ENCODE data around the gene NAGLU. TPM values are rescaled to one million over a fixed set of nuclear protein-coding genes. Genes with fewer than 3 reads are reported as not detected.
A peak's percentile ranks its signal among the peaks of the same experiment; 100 is the strongest.
"Not testable (repeated sequence)": the region's sequence is repeated elsewhere in the genome, so short reads cannot be mapped to it uniquely, and the experiment has no call there.

NAGLU gene
- total and polyA plus RNA-seq, 8 donors = 11.7 to 55.8 (median 21.1) TPM

- peaks cover 19 to 50% (median 40%) of the 10 kb centered on the region in 4 donors for H3K4me1 ChIP-seq
- peak overlapping the region in 4 of 5 donors; percentile 88 to 93 (median 92) for H3K27ac ChIP-seq
- peaks cover 0 to 14% (median 6%) of the 10 kb centered on the region in 4 donors for H3K36me3 ChIP-seq
- peak overlapping the region; percentile 66 to 86 (median 76) for H3K4me3 ChIP-seq
- peak in 1 of 2 donors; percentile 53 for DNase-seq
- no peaks in the 10 kb centered on the region for H3K27me3 ChIP-seq
- 73 to 76% (median 75%) methylated on average over 23 to 45 of the region's 45 CpGs for WGBS, 5 donors
- TF ChIP-seq POLR2A (IDR thresholded peaks at IDR 0.05) = no peak
- no peak for TF ChIP-seq EP300 (IDR thresholded peaks at IDR 0.05)
- TF ChIP-seq POLR2AphosphoS5 (IDR thresholded peaks at IDR 0.05) = no peak
- no peaks in the 10 kb centered on the region for H3K9me3 ChIP-seq
- intact Hi-C loops (cut with DNase I; ENCODE audit: low total_unique reads) = no loop called here
These were observed 17.2 kb downstream of the NAGLU start for GRCh38 chr17:42553161-42553818.

- TF ChIP-seq POLR2A (IDR thresholded peaks at IDR 0.05) = no peak
- H3K9me3 ChIP-seq = no peaks in the 10 kb centered on the region
- intact Hi-C loops (cut with DNase I; ENCODE audit: low total_unique reads) = no loop called here
- peaks cover 0 to 14% (median 6%) of the 10 kb centered on the region in 4 donors for H3K36me3 ChIP-seq
- 24 to 48% (median 38%) methylated on average over 10 to 16 of the region's 16 CpGs for WGBS, 5 donors
- H3K27ac ChIP-seq = peak overlapping the region; percentile 88 to 93 (median 91)
- no peaks in the 10 kb centered on the region for H3K27me3 ChIP-seq
- H3K4me1 ChIP-seq = peaks cover 19 to 44% (median 34%) of the 10 kb centered on the region in 4 donors
- DNase-seq = peak in 1 of 2 donors; percentile 48
- H3K4me3 ChIP-seq = peak overlapping the region; percentile 66 to 86 (median 76)
These were observed 17.8 kb downstream of the NAGLU start for GRCh38 chr17:42553866-42554249.

GRCh38 chr17:42554250-42555121 is 18.4 kb downstream of the NAGLU start:
- H3K36me3 ChIP-seq = peaks cover 0 to 14% (median 6%) of the 10 kb centered on the region in 4 donors
- no peaks in the 10 kb centered on the region for H3K27me3 ChIP-seq
- no peaks in the 10 kb centered on the region for H3K9me3 ChIP-seq
- TF ChIP-seq POLR2AphosphoS5 (IDR thresholded peaks at IDR 0.05) = peak; percentile 69 to 97 (median 94)
- no peak for TF ChIP-seq CTCF (IDR thresholded peaks at IDR 0.05)
- TF ChIP-seq EP300 (IDR thresholded peaks at IDR 0.05) = no peak
- peak in 2 of 4 donors; percentile 65 to 68 for TF ChIP-seq POLR2A (IDR thresholded peaks at IDR 0.05)
- peak overlapping the region; percentile 66 to 86 (median 76) for H3K4me3 ChIP-seq
- H3K27ac ChIP-seq = peak overlapping the region; percentile 88 to 93 (median 91)
- 0 to 1% (median 0%) methylated on average over 30 to 82 of the region's 82 CpGs for WGBS, 5 donors
- peaks cover 19 to 40% (median 34%) of the 10 kb centered on the region in 4 donors for H3K4me1 ChIP-seq
- peak; percentile 88 to 97 for DNase-seq
- intact Hi-C loops (cut with DNase I; ENCODE audit: low total_unique reads) = no loop called here

- no peak for DNase-seq
- TF ChIP-seq POLR2AphosphoS5 (IDR thresholded peaks at IDR 0.05) (no peak), EP300 (IDR thresholded peaks at IDR 0.05) (no peak), POLR2A (IDR thresholded peaks at IDR 0.05) (no peak), CTCF (IDR thresholded peaks at IDR 0.05) (no peak)
- no peaks in the 10 kb centered on the region for H3K27me3 ChIP-seq
- no peaks in the 10 kb centered on the region for H3K9me3 ChIP-seq
- intact Hi-C loops (cut with DNase I; ENCODE audit: low total_unique reads) = no loop called here
- WGBS, 5 donors = 25 to 32% (median 27%) methylated on average over 3 to 4 of the region's 4 CpGs
- H3K4me1 ChIP-seq = peaks cover 19 to 41% (median 34%) of the 10 kb centered on the region in 4 donors
- peak overlapping the region; percentile 88 to 93 (median 91) for H3K27ac ChIP-seq
- peaks cover 0 to 14% (median 6%) of the 10 kb centered on the region in 4 donors for H3K36me3 ChIP-seq
- peak overlapping the region; percentile 66 to 86 (median 76) for H3K4me3 ChIP-seq
These were observed 19.1 kb downstream of the NAGLU start for GRCh38 chr17:42555122-42555622.

- H3K27me3 ChIP-seq; H3K9me3 ChIP-seq; DNase-seq; intact Hi-C loops (cut with DNase I; ENCODE audit: low total_unique reads): not testable (repeated sequence)
- peaks cover 0 to 14% (median 6%) of the 10 kb centered on the region in 4 donors for H3K36me3 ChIP-seq
- peak overlapping the region in 1 of 4 donors; percentile 81 for H3K4me3 ChIP-seq
- H3K4me1 ChIP-seq = peaks cover 19 to 48% (median 35%) of the 10 kb centered on the region in 4 donors
- 48 to 68% (median 66%) methylated on average over 5 of the region's 5 CpGs for WGBS, 5 donors
- H3K27ac ChIP-seq = peak overlapping the region in 1 of 5 donors; percentile 92
These were observed 20.0 kb downstream of the NAGLU start for GRCh38 chr17:42555961-42556617.
